Spleen (tissue), 7 donors: Measurements from ENCODE around the gene CATSPER2.
"Not testable (repeated sequence)": the region's sequence is repeated elsewhere in the genome, so short reads cannot be mapped to it uniquely, and the experiment has no call there.

Experiments
- POLR2A ChIP-seq, 3 donors: fragments of 450-650 bp; IDR thresholded peaks; one replicate each; pipeline ENCODE4 v1.5.1; 2017; ENCODE audit warnings: antibody characterized with exemption in 3 of 3, mild to moderate bottlenecking in 1 of 3
- POLR2AphosphoS5 ChIP-seq, 3 donors: sonication (generic); formaldehyde crosslinking; IDR thresholded peaks; one replicate each; pipeline ENCODE4 v1.5.1; 2017; ENCODE audit warnings: antibody characterized with exemption in 3 of 3
- TF ChIP-seq, protein P1 (sequence below), 11 experiments: fragments of 200-600 bp in 7 of 11; fragments of 450-650 bp in 4 of 11; sonication (generic) in 4 of 11; IDR thresholded peaks in 8 of 11; conservative IDR thresholded peaks in 3 of 11; 1 replicate in 7 of 11; 2 replicates in 4 of 11; pipeline versions ENCODE4 v1.4.0 to v1.8.0; 2016 to 2021; ENCODE audit warnings: antibody characterized with exemption in 11 of 11, inconsistent platforms in 4 of 11, mild to moderate bottlenecking in 1 of 11
- donor health status: DM: no; HTN: no; CAD: no; lungs with moderate emphysema.
- donor health status: DM: no; HTN: no; CAD: no.
- donor health status: DM: no; HTN: no; CAD: no.

DNA sequence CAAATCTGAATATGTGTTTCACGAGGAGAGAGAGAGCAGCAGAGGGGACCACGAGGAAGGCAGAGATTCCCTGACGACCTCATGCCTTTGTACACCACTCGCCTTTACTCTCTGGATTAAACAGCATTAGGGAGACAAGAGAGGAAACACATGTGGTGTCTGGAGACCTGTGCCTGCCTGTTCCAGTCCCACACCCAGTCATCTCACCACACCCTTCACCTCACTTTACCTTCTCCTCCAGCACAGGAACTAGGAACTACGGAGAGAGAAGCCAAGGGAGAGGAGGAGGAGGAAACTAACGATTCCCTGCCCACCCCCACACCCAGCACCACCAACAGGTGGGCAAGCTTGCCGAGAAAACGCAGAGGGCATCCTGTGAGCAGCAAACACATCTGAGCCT, 55.8 kb downstream of the CATSPER2 start:
- not testable (repeated sequence) for TF ChIP-seq POLR2A, POLR2AphosphoS5 (IDR thresholded peaks at IDR 0.05)
- TF ChIP-seq, protein P1, sequence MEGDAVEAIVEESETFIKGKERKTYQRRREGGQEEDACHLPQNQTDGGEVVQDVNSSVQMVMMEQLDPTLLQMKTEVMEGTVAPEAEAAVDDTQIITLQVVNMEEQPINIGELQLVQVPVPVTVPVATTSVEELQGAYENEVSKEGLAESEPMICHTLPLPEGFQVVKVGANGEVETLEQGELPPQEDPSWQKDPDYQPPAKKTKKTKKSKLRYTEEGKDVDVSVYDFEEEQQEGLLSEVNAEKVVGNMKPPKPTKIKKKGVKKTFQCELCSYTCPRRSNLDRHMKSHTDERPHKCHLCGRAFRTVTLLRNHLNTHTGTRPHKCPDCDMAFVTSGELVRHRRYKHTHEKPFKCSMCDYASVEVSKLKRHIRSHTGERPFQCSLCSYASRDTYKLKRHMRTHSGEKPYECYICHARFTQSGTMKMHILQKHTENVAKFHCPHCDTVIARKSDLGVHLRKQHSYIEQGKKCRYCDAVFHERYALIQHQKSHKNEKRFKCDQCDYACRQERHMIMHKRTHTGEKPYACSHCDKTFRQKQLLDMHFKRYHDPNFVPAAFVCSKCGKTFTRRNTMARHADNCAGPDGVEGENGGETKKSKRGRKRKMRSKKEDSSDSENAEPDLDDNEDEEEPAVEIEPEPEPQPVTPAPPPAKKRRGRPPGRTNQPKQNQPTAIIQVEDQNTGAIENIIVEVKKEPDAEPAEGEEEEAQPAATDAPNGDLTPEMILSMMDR (IDR thresholded peaks at IDR 0.05 in 8 of 11, conservative IDR thresholded peaks at IDR 0.05 in 3 of 11): not testable (repeated sequence)
